C4-2B (cell line): ENCODE measurements around the gene SLFN12L.
"Not testable (repeated sequence)": the region's sequence is repeated elsewhere in the genome, so short reads cannot be mapped to it uniquely, and the experiment has no call there.

Source experiments
- ZFX ChIP-seq: fragments of 450-650 bp; IDR thresholded peaks from 2 replicates; pipeline ENCODE4 v1.6.1; 2017
- TF ChIP-seq, protein P1 (sequence below): fragments of 450-650 bp; conservative IDR thresholded peaks from 2 replicates; pipeline ENCODE4 v1.5.1; 2017; ENCODE audit warnings: mild to moderate bottlenecking

DNA sequence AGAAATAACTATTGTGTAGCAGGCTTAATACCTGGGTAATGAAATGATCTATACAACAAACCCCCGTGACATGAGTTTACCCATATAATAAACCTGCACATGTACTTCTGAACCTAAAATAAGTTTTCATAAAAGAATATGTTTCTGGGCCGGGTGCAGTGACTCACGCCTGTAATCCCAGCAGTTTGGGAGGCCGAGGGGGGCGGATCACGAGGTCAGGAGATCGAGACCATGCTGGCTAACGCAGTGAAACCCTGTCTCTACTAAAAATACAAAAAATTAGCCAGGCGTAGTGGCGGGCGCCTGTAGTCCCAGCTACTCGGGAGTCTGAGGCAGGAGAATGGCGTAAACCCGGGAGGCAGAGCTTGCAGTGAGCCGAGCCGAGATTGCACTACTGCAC is 25.7 kb upstream of the SLFN12L start:
- TF ChIP-seq, protein P1, sequence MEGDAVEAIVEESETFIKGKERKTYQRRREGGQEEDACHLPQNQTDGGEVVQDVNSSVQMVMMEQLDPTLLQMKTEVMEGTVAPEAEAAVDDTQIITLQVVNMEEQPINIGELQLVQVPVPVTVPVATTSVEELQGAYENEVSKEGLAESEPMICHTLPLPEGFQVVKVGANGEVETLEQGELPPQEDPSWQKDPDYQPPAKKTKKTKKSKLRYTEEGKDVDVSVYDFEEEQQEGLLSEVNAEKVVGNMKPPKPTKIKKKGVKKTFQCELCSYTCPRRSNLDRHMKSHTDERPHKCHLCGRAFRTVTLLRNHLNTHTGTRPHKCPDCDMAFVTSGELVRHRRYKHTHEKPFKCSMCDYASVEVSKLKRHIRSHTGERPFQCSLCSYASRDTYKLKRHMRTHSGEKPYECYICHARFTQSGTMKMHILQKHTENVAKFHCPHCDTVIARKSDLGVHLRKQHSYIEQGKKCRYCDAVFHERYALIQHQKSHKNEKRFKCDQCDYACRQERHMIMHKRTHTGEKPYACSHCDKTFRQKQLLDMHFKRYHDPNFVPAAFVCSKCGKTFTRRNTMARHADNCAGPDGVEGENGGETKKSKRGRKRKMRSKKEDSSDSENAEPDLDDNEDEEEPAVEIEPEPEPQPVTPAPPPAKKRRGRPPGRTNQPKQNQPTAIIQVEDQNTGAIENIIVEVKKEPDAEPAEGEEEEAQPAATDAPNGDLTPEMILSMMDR = not testable (repeated sequence)
- TF ChIP-seq ZFX = not testable (repeated sequence)
